NCI-H446 treated with DMSO at 0.1 percent for 48 hours (cell line): ENCODE measurements around the gene IFNA4.

Source experiments
- DNase-seq: peaks from one replicate; lab custom pipeline; 2025; lab: John Stamatoyannopoulos, UW

IFNA4 gene

DNA sequence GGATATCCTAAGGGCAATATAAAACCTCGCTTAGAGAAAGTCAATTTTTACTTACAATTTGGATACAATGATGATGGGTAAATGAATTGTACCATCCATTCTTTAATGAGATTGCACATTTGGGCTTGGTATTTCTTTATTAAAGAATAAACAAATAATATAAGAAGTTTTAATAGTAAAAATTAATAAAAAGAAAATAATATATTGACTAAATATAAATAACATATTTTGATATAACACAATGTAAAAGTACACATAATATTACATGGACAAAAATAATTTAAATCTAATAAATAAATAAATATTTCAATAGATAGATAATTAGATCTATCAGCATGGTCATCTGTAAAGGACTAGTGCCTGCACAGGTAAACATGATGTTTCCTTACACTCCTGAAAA, 21.9 kb downstream of the IFNA4 start:
- DNase-seq = no peak

DNA sequence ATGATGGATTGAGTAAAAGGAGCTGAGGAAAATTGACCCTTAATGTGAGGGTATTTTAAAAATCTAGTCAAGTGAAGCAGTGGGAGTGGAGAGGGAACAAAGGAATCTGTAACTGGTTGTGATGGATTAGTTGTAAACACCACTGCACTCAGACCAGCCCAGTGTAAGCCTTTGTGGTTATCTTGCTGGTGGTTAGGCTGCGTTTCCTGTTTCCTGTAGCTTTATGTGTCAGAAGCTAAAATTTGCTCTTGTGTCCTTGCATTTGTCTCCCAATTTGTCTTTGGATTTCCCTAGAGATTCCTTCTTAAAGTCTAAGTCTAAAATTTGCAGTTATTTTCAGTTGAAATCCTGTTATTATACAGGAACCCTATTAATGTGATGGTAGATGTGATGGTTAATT, 27.2 kb downstream of the IFNA4 start:
- DNase-seq = no peak

DNA sequence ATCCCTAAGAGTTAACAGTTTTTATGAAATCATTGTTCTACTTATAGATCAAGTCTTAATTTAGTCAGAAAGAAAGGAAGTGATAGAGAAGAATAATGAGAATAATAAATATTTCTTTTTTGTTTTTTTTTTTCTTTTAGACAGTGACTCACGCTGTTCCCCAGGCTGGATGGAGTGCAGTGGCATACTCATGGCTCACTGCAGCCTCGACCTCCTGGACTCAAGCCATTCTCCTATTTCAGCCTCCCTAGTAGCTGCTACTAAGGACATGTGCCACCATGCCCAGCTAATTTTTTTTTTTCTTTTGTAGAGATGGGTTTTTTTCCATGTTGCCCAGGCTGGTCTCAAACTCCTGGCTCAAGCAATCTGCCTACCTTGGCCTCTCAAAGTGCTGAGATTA, 31.9 kb downstream of the IFNA4 start:
- no peak for DNase-seq

DNA sequence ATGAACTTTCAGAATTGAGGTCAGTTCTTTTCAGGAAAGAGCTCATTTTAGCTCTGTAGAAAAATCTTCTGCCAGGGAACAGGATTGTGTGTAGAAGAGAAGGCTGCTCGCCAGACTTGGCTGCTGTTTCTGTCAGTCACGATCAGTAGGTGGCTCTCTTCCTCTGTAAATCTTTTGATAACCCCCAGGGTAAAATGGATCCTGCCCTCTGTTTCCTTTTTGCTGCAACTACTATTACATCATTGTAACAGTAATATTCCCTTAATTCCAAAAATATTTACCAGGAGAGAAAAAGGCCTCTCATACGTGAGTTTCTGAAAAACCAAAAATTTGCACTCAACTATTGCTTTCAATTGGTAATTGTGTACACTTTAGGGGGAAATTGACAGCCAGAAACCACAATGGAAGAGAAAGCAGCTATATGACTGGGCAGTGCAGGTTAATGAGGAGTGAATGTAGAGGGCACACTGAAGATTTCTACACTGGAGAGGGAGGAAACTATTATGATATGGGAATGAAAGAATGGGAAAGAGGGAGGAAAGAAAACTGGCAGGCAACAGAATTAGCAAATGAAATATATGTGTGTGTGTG, 33.3 kb downstream of the IFNA4 start:
- DNase-seq = no peak

DNA sequence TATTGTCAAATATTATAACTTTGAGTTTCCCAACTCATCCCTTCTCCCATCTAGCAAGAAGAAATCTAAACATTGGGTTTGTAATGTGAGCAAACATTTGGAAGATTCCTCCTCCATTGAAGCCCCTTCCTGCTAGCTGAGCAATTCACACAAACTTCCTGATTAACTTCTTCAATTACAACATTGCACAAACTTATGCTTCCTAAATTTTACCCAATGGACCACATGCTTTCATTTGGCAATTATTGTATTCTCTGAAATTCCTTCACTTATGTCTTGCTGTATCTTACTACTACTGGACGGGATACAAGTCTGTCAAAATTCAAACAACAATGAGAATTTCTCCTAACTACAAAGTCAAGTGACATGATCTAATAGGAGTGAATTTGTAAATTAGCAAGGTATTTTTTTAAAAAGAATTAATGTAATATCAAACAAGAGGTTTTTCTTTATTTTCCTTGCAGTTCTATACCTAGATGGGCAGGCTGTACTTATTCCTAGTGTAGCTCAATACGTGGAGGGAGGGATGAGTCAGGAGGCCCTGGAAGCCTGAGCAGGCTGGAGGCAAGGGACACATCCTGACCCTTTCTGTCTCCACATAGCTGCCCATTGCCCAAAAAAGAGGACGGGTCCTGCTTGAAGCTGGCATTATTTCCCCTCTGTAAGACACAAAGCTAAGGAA, 33.9 kb downstream of the IFNA4 start:
- DNase-seq = no peak

DNA sequence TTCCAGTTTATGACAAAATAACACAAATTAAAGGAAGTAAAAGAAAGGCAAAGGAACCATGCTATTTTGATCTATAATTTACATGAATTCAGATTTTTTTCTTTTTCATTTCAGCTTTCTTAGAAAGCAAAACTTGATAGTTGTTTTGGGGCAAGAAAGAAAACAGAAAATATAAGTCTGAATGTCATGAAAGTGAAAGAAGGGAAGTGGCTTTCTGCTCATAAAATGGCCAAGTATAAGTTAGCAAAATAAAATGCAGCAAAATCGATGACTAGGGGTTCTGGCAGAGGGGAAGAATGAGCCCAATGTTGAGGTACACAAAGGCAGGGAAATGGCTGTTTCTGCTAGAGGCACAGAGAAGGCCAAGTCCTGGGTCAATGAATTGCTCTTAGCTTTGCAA, 42.8 kb downstream of the IFNA4 start:
- DNase-seq = no peak

DNA sequence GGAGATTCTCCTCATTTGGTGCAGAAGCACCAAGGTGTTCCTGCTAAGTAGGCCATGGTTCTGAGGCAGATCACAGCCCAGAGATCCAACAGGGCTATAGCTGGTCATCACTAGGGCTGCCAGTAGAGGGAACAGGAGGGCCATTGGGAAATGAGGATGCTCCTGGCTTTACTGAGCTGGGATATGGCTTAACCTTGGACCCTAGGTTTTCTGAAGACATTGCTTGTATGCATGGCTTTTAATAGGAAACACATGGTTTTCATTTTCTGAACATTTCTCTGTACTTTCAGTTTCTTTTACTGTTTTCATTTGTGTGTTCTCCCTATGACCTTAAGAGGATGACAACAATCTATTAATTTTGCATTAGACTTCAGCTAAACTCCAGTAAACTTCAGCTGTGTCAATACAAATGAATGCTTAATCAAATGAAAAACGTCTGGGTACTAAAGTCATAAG, 45.9 kb downstream of the IFNA4 start, which contains the start of gene IFNW1:
TSS of gene IFNW1 (minus strand) at position 406 of the 456 bp plus-strand sequence. CDS start at position 144, 262 bp downstream.
- DNase-seq = no peak

DNA sequence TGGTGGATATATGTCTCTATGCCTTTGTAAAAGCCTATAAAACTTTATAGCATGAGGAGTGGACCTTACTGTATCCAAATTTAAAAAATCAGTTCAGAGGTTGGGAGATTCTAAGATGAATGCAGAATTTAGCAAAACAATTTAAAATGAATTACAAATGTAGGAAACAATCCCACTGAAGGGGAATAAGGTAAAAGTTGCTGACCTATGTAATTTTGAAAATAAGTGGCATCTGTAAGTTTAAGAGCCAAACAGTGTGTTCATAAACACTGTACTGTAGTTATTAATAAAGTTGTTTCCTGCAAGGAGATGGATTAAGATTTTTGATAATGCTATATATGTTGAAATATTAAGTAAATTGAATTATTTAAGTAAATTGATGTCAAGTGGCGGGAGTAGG, 50.4 kb downstream of the IFNA4 start:
- no peak for DNase-seq
